Neural crest cell (in vitro differentiated cells): ENCODE results near the gene MCRS1. TPM values are rescaled to one million over a fixed set of nuclear protein-coding genes. Genes with fewer than 3 reads are reported as not detected.

ENCODE experiments used
- DNase-seq: peaks from one replicate; pipeline ENCODE4 v3.0.0; 2021; ENCODE audit warnings: low read depth, mixed read lengths, low spot score
- H3K27ac Mint-ChIP-seq: one replicate; pipeline ENCODE4 v1.8.0; 2021; ENCODE audit warnings: mild to moderate bottlenecking, mixed read lengths; ENCODE audit not compliant: unreplicated experiment
- H3K27me3 Mint-ChIP-seq: 2 replicates; pipeline ENCODE4 v1.8.0; 2021; ENCODE audit warnings: low read depth, mild to moderate bottlenecking, mixed read lengths
- H3K36me3 Mint-ChIP-seq: 2 replicates; pipeline ENCODE4 v1.8.0; 2021; ENCODE audit warnings: low read depth, mild to moderate bottlenecking, mixed read lengths
- H3K4me1 Mint-ChIP-seq: 2 replicates; pipeline ENCODE4 v1.8.0; 2021; ENCODE audit warnings: mixed read lengths
- H3K4me3 Mint-ChIP-seq: one replicate; pipeline ENCODE4 v1.8.0; 2021; ENCODE audit warnings: mild to moderate bottlenecking, mixed read lengths
- H3K9me3 Mint-ChIP-seq: 2 replicates; pipeline ENCODE4 v1.8.0; 2021; ENCODE audit warnings: mixed read lengths
- total RNA-seq: library from RNA; stranded (reverse); gene quantifications from 2 replicates; pipeline ENCODE4 v1.2.1, GENCODE V29; 2021
- TF ChIP-seq, protein P1 (sequence below): fragments of 200-600 bp; sonication (generic); conservative IDR thresholded peaks from 2 replicates; pipeline ENCODE4 v1.5.0; 2021; ENCODE audit warnings: antibody characterized with exemption, mild to moderate bottlenecking

Gene MCRS1
- total RNA-seq, 1 donor from 2014 or later, result 95.3 TPM

DNA sequence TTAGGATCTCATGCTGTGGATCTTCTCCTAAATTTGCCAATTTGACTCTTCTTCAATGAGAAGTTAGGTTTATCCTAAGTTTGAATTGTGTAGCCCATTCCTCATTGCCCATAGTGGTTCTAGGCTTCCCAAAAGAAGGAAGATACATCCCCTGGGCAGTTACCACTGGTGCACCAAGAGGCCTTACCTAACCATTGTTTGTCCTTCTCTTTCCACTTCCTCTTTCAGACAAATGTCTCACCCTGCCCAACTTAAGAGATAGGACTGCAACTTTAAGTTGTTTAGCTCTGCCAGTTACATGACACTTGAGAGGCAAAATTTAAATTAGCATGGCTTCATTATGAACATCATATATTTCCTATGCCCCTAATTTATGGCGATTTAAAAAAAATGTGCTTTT is 38.5 kb downstream of the MCRS1 start:
- DNase-seq, result no peak
- no peaks in the 10 kb centered on the region for H3K4me1 Mint-ChIP-seq
- H3K27ac Mint-ChIP-seq, result no peak overlapping the region
- peaks cover 7% of the 10 kb centered on the region for H3K36me3 Mint-ChIP-seq
- TF ChIP-seq, protein P1, sequence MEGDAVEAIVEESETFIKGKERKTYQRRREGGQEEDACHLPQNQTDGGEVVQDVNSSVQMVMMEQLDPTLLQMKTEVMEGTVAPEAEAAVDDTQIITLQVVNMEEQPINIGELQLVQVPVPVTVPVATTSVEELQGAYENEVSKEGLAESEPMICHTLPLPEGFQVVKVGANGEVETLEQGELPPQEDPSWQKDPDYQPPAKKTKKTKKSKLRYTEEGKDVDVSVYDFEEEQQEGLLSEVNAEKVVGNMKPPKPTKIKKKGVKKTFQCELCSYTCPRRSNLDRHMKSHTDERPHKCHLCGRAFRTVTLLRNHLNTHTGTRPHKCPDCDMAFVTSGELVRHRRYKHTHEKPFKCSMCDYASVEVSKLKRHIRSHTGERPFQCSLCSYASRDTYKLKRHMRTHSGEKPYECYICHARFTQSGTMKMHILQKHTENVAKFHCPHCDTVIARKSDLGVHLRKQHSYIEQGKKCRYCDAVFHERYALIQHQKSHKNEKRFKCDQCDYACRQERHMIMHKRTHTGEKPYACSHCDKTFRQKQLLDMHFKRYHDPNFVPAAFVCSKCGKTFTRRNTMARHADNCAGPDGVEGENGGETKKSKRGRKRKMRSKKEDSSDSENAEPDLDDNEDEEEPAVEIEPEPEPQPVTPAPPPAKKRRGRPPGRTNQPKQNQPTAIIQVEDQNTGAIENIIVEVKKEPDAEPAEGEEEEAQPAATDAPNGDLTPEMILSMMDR, result no peak
- no peak overlapping the region for H3K4me3 Mint-ChIP-seq
- H3K9me3 Mint-ChIP-seq, result no peaks in the 10 kb centered on the region
- H3K27me3 Mint-ChIP-seq, result peaks cover 12% of the 10 kb centered on the region

DNA sequence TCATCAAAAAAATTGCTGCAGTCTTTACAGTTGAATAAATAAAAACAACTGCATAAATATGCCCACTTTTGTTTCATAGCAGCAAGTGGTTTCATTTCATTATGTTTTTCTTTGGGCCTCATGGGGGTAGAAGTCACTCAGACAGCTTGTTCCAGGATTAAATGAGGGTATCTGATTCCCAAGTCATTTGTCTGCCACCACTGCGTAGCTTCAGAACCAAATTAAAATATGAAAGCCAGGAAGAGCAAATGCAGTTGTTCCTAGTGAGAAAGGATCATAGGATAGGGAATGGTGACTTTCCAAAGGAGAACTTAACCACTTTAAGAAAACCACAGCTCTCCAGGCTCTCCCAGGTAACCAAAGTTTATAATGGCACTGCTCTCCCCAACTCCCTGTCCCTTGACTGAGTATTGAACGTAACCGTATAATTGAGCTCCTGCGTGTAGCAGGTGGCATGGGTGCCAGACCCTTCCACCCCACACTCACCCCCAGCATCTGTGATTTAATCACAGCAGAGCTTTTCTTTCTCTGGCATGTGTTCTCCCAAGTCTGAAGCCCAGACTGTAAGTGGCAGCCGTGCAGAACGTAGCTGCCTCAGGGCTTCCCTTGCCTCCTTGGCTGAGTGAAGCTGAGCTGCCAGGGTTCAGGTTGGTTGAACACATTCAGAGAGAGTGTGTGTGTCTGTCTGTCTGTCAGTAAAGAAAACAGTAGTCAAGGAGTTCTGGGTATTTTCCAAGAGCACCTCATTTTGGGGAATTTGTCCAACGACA is 40.4 kb downstream of the MCRS1 start:
- Mint-ChIP-seq H3K36me3 (peaks cover 10% of the 10 kb centered on the region), H3K9me3 (no peaks in the 10 kb centered on the region), H3K27me3 (peaks cover 1% of the 10 kb centered on the region), H3K27ac (no peak overlapping the region), H3K4me1 (no peaks in the 10 kb centered on the region), H3K4me3 (no peak overlapping the region)
- no peak for DNase-seq
- TF ChIP-seq, protein P1, result no peak

DNA sequence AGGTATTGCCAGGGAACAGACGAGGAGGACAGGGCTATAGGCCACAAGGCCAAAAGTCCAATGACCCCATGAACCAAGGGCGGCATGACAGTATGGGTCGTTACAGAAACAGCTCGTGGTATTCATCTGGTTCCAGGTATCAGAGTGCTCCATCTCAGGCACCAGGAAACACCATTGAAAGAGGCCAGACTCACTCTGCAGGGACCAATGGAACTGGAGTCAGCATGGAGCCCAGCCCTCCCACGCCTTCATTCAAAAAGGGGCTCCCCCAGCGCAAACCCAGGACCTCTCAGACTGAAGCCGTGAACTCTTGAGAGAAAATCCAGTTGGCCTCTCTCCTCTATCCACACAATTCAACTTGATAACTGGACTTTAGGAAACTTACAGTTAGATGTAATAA is 42.0 kb downstream of the MCRS1 start:
- H3K27ac Mint-ChIP-seq, result no peak overlapping the region
- H3K36me3 Mint-ChIP-seq, result peaks cover 10% of the 10 kb centered on the region

DNA sequence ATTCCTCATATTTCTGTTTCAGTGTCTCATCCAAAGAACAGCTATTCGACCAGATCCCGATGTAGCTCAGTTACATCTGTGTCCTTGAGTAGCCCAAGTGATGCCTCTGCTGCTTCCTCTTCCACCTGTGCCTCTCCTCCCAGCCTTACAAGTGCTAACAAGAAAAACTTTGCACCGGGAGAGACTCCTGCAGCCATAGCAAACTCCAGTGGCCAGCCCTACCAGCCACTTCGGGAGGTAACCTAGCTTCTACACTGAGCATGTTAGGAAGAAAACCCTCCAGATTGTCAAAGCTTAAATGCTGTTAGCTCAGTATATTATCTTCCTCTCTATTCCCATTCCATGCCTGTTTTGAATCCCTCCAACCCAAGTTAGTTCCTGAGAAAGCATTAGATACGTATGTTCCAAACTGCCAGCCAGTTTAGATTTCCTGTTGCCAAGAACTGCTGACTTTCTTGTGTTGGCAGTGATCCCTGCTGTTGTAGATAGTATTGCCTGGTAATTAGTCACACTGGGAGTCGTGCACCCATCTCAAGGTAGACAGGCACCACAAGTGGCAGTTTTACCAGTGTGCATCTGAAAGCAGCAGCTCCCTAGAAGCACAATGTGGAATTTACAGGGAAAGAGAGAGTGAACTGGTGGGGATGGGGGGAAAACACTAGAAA is 43.1 kb downstream of the MCRS1 start:
- Mint-ChIP-seq H3K4me1 (no peaks in the 10 kb centered on the region), H3K9me3 (no peaks in the 10 kb centered on the region), H3K36me3 (peaks cover 10% of the 10 kb centered on the region), H3K27ac (no peak overlapping the region), H3K4me3 (no peak overlapping the region), H3K27me3 (no peaks in the 10 kb centered on the region)
- TF ChIP-seq, protein P1, result no peak
- no peak for DNase-seq

More for the DNA sequence above, 42.0 kb downstream of the MCRS1 start:
- no peak overlapping the region for H3K4me3 Mint-ChIP-seq
- no peaks in the 10 kb centered on the region for H3K27me3 Mint-ChIP-seq
- H3K4me1 Mint-ChIP-seq, result no peaks in the 10 kb centered on the region
- TF ChIP-seq, protein P1, result no peak
- H3K9me3 Mint-ChIP-seq, result no peaks in the 10 kb centered on the region
- DNase-seq, result no peak

DNA sequence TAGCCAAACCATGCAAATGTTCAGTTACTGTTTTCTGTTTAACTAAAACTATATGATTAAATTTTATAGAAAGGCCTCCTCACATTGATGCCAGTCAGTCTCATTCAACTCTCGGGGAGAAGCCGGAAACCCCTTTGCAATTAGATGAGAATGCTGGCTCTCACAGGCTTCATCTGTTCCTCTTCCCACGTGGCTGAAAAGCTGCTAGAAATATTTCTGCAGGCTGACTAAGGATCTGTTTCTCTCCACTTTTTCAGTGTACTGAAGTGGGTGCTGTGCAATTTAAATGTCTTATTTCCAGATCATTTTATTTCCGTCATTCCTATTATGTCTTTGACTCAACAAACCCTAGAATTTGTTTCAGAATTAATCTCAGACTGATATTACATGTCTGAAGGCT is 46.6 kb downstream of the MCRS1 start:
- no peak for DNase-seq
- Mint-ChIP-seq H3K4me3 (no peak overlapping the region), H3K27me3 (no peaks in the 10 kb centered on the region), H3K36me3 (peaks cover 3% of the 10 kb centered on the region), H3K9me3 (no peaks in the 10 kb centered on the region), H3K27ac (no peak overlapping the region), H3K4me1 (no peaks in the 10 kb centered on the region)
- TF ChIP-seq, protein P1, result no peak
